K562 (cell line): ENCODE data around the gene CD47. TPM values are rescaled to one million over a fixed set of nuclear protein-coding genes. Genes with fewer than 3 reads are reported as not detected.

Experiments
- ATAC-seq: fragments of 200-7000 bp; cut with Tn5 transposase; 3 replicates; pipeline ENCODE4 v1.9.1; 2020; ENCODE audit warnings: moderate library complexity
- BruUV-seq: library from RNA; stranded (reverse); fragments of 400-500 nt; replicated peaks from 2 replicates; lab custom pipeline; 2021; lab: Mats Ljungman, UMichigan
- CTCF ChIA-PET: fragments of 300-600 bp; formaldehyde crosslinking; extraction: SDS; loops from one replicate; lab custom pipeline; 2021; ENCODE audit warnings: low intra/inter-chr PET ratio; lab: Yijun Ruan, JAX
- POLR2A ChIA-PET: fragments of 300-600, 350-650 bp; sonication (Branson Sonifier 250); formaldehyde crosslinking; extraction: SDS; loops from one replicate; lab custom pipeline; 2021; ENCODE audit warnings: antibody characterized with exemption, inconsistent platforms; lab: Yijun Ruan, JAX
- DNase-seq, 4 experiments: peaks; one replicate each; pipeline versions ENCODE4 v3.0.0 to v3.0.0-alpha.2; 2011 to 2018; ENCODE audit warnings: low spot score in 3 of 4, mixed read lengths in 3 of 4; ENCODE audit errors: extremely low read depth in 1 of 4
- FAIRE-seq: peaks from 2 replicates; lab custom pipeline; 2011; peaks lifted over from hg19 to GRCh38; lab: Jason Lieb, UNC
- H2AFZ ChIP-seq: 2 replicates; pipeline ENCODE4 v1.6.0; 2011; ENCODE audit warnings: low read depth, low read length, control low read depth, inconsistent platforms
- H3K27ac ChIP-seq: fragments of 200-600 bp; 3 replicates; pipeline ENCODE4 v1.8.0; 2011; ENCODE audit warnings: low read depth, mild to moderate bottlenecking, control low read depth, inconsistent platforms, low read length, moderate library complexity, mixed read lengths; ENCODE audit errors: extremely low read depth
- H3K27me3 ChIP-seq, 2 experiments: fragments of 300-600 bp in 1 of 2; 2 replicates in 1 of 2; 3 replicates in 1 of 2; pipeline versions ENCODE4 v1.6.0 to v1.8.0; 2011; ENCODE audit warnings: inconsistent platforms in 2 of 2, low read length in 2 of 2, mild to moderate bottlenecking in 1 of 2, mixed read lengths in 1 of 2, moderate library complexity in 1 of 2; ENCODE audit not compliant: control insufficient read depth in 2 of 2, insufficient read depth in 2 of 2
- H3K36me3 ChIP-seq: fragments of 300-600 bp; 3 replicates; pipeline ENCODE4 v1.8.0; 2011; ENCODE audit warnings: mild to moderate bottlenecking, low read length, inconsistent platforms; ENCODE audit not compliant: control insufficient read depth, insufficient read depth
- H3K4me1 ChIP-seq, 2 experiments: fragments of 200-600 bp in 1 of 2; replicated peaks in 1 of 2; 2 replicates in 1 of 2; 3 replicates in 1 of 2; pipeline versions ENCODE4 v1.5.1 to v1.8.0; 2011; ENCODE audit warnings: inconsistent platforms in 2 of 2, low read length in 2 of 2, mild to moderate bottlenecking in 1 of 2, mixed read lengths in 1 of 2, moderate library complexity in 1 of 2; ENCODE audit not compliant: control insufficient read depth in 2 of 2, insufficient read depth in 2 of 2
- H3K4me2 ChIP-seq: 2 replicates; pipeline ENCODE4 v1.6.1; 2011; ENCODE audit warnings: low read length, control low read depth, inconsistent platforms, mixed read lengths; ENCODE audit not compliant: insufficient read depth
- H3K4me3 ChIP-seq: fragments of 200-600 bp; sonication (generic), shearing (Covaris generic); 2 replicates; pipeline ENCODE4 v1.5.1; 2016; ENCODE audit warnings: control low read depth, inconsistent platforms
- H3K79me2 ChIP-seq: fragments of 200-600 bp; 3 replicates; pipeline ENCODE4 v1.8.0; 2011; ENCODE audit warnings: low read length, inconsistent platforms; ENCODE audit not compliant: control insufficient read depth, insufficient read depth
- H3K9ac ChIP-seq, 2 experiments: 2 replicates each; pipeline versions ENCODE4 v1.6.0 to v1.6.1; 2011; ENCODE audit warnings: low read depth in 2 of 2, low read length in 2 of 2, control low read depth in 1 of 2, inconsistent platforms in 1 of 2, mild to moderate bottlenecking in 1 of 2, mixed read lengths in 1 of 2; ENCODE audit not compliant: insufficient read depth in 1 of 2
- H3K9me1 ChIP-seq: one replicate; pipeline ENCODE4 v1.6.0; 2011; ENCODE audit warnings: inconsistent platforms, mild to moderate bottlenecking, low read length, moderate library complexity; ENCODE audit not compliant: control insufficient read depth, insufficient read depth
- H3K9me3 ChIP-seq: replicated peaks from 2 replicates; pipeline ENCODE4 v1.5.1; 2011; ENCODE audit warnings: low read depth, low read length, inconsistent platforms; ENCODE audit not compliant: control insufficient read depth, insufficient read depth
- H4K20me1 ChIP-seq: replicated peaks from 2 replicates; pipeline ENCODE4 v1.6.1; 2011; ENCODE audit warnings: low read length, inconsistent platforms, mixed read lengths; ENCODE audit not compliant: control insufficient read depth, insufficient read depth
- ARID2 ChIP-seq: fragments of 450-650 bp; IDR thresholded peaks from 2 replicates; pipeline ENCODE4 v1.6.1; 2017; ENCODE audit warnings: antibody characterized with exemption, mild to moderate bottlenecking
- CBX1 ChIP-seq: sonication (generic); IDR thresholded peaks from 2 replicates; pipeline ENCODE4 v1.6.1; 2016; ENCODE audit warnings: antibody characterized with exemption, low read depth, mild to moderate bottlenecking
- CBX3 ChIP-seq, 2 experiments: IDR thresholded peaks; 1 replicate in 1 of 2; 2 replicates in 1 of 2; pipeline ENCODE4 v1.6.1; 2012; ENCODE audit warnings: inconsistent platforms in 2 of 2, low read length in 2 of 2, borderline replicate concordance in 1 of 2, control low read depth in 1 of 2
- CCNT2 ChIP-seq: IDR thresholded peaks from 2 replicates; pipeline ENCODE4 v1.6.1; 2011; ENCODE audit warnings: borderline replicate concordance, low read depth, mild to moderate bottlenecking, moderate library complexity, mixed read lengths, low read length; ENCODE audit not compliant: insufficient read length; ENCODE audit errors: extremely low read depth
- CREM ChIP-seq: IDR thresholded peaks from 2 replicates; pipeline ENCODE4 v1.6.1; 2014; ENCODE audit warnings: antibody characterized with exemption, low read depth
- ELF1 ChIP-seq: fragments of 200-800 bp; sonication (Bioruptor generic); IDR thresholded peaks from 2 replicates; pipeline ENCODE4 v1.6.1; 2016; ENCODE audit warnings: missing genetic modification characterization, missing compliant biosample characterization
- ELF2 ChIP-seq: fragments of 250-450 bp; sonication (Bioruptor Pico); IDR thresholded peaks from 2 replicates; pipeline ENCODE4 v1.5.0; 2021; ENCODE audit warnings: mild to moderate bottlenecking
- ESRRA ChIP-seq: fragments of 450-650 bp; IDR thresholded peaks from 2 replicates; pipeline ENCODE4 v1.6.1; 2014; ENCODE audit warnings: low read depth, mild to moderate bottlenecking, moderate library complexity, borderline replicate concordance
- HDGF ChIP-seq: fragments of 450-650 bp; IDR thresholded peaks from 2 replicates; pipeline ENCODE4 v1.6.1; 2016
- HEY1 ChIP-seq: fragments of 250-450 bp; sonication (Bioruptor Pico); IDR thresholded peaks from 2 replicates; pipeline ENCODE4 v1.5.0; 2020; ENCODE audit warnings: mild to moderate bottlenecking, moderate library complexity, borderline replicate concordance
- HNRNPLL ChIP-seq: fragments of 200-400 bp; formaldehyde crosslinking; IDR thresholded peaks from 2 replicates; pipeline ENCODE4 v1.6.1; 2017; ENCODE audit warnings: low read length, low read depth, mild to moderate bottlenecking; ENCODE audit not compliant: poor library complexity, severe bottlenecking
- KLF16 ChIP-seq: IDR thresholded peaks from 2 replicates; pipeline ENCODE4 v1.6.1; 2016; ENCODE audit warnings: antibody characterized with exemption
- SAFB2 ChIP-seq: fragments of 200-400 bp; formaldehyde crosslinking; IDR thresholded peaks from 2 replicates; pipeline ENCODE4 v1.6.1; 2018; ENCODE audit warnings: borderline replicate concordance, low read length, low read depth, moderate library complexity; ENCODE audit not compliant: severe bottlenecking
- SRF ChIP-seq, 2 experiments: fragments of 250-450, 450-650 bp in 1 of 2; sonication (Bioruptor Pico) in 1 of 2; sonication (generic) in 1 of 2; formaldehyde crosslinking; IDR thresholded peaks; 2 replicates each; pipeline versions ENCODE4 v1.5.0 to v1.5.1; 2020 to 2022; ENCODE audit warnings: mild to moderate bottlenecking in 1 of 2, missing genetic modification reagents in 1 of 2
- ZBTB7A ChIP-seq: IDR thresholded peaks from 2 replicates; pipeline ENCODE4 v1.6.1; 2011; ENCODE audit warnings: low read depth, mild to moderate bottlenecking, low read length, moderate library complexity, borderline replicate concordance; ENCODE audit not compliant: control insufficient read depth
- ZNF445 ChIP-seq: fragments of 250-450 bp; sonication (Bioruptor Pico); IDR thresholded peaks from 2 replicates; pipeline ENCODE4 v1.4.0; 2020; ENCODE audit warnings: low read depth, mild to moderate bottlenecking, moderate library complexity
- WGBS: fragments of 100-300 bp; shearing (Covaris generic); methylation state at CpG from one replicate; pipeline ENCODE4 v1.1.6; 2016; ENCODE audit warnings: low coverage, mixed read lengths; ENCODE audit not compliant: insufficient coverage; ENCODE audit errors: missing lambda C conversion rate; 5-methylcytosine and 5-hydroxymethylcytosine counted together
- in situ Hi-C: fragments of 300-500 bp; cut with MboI; formaldehyde crosslinking; loops from 4 replicates; pipeline ENCODE4 v1.15.0; 2018; ENCODE audit warnings: inconsistent platforms, mixed read lengths
- intact Hi-C: fragments of 100-400 bp; cut with micrococcal nuclease; formaldehyde crosslinking; loops from 2 replicates; pipeline ENCODE4 v1.14.2; 2022
- polyA plus RNA-seq, 8 experiments: library from polyadenylated mRNA; depleted of rRNA in 4 of 8; stranded (reverse) in 5 of 8; unstranded in 3 of 8; fragments of >200 nt; fragmentation: Nextera tagmentation in 2 of 8; fragmentation: Illumina TruSeq in 1 of 8; extraction: Ambion mirVana in 2 of 8; extraction: Trizol in 1 of 8; gene quantifications; 2 replicates each; pipeline versions ENCODE4 v1.2.1 to v1.2.3, GENCODE V29; 2011 to 2014; ENCODE audit warnings: inconsistent platforms in 1 of 8, missing spikeins in 1 of 8
- total RNA-seq, 7 experiments: library from RNA; depleted of rRNA in 6 of 7; stranded (reverse); fragments of >200 nt in 6 of 7; fragmentation: Illumina TruSeq in 2 of 7; extraction: Trizol in 2 of 7; gene quantifications; 2 replicates each; pipeline versions ENCODE4 v1.2.1 to v1.2.3, GENCODE V29; 2011 to 2021; ENCODE audit warnings: low replicate concordance in 1 of 7
- TF ChIP-seq, protein P1 (sequence below): sonication (generic); formaldehyde crosslinking; IDR thresholded peaks from 2 replicates; pipeline ENCODE4 v1.5.0; 2020; ENCODE audit warnings: missing genetic modification reagents

The CD47 gene
- total and polyA plus RNA-seq, 9 of the 15 experiments (the other 6 are each of a cell fraction or from before 2014, with no cell fraction given), result 10.2 to 62.6 (median 36.3) TPM

- intact Hi-C loops (loop anchor here (5.0 kb wide), 1 partner anchor 34 kb away; no protein-coding TSS in a partner anchor), in situ Hi-C loops (no loop called here)
- H4K20me1 ChIP-seq, result no peaks in the 10 kb centered on the region
- 88% methylated on average over 2 of the region's 2 CpGs for WGBS
- TF ChIP-seq CCNT2 (no peak), ELF2 (no peak), ARID2 (no peak), CBX3 (IDR thresholded peaks at IDR 0.05; ENCODE audit: borderline replicate concordance in 1 of 2, low read length in 2 of 2) (no peak), ESRRA (no peak), HEY1 (no peak), ZNF445 (CRISPR knock-in tag) (no peak), HDGF (no peak), ZBTB7A (no peak), ELF1 (tag) (no peak), CBX1 (no peak), CREM (no peak), SRF (CRISPR knock-in tag; IDR thresholded peaks at IDR 0.05) (no peak), KLF16 (no peak), SAFB2 (no peak), HNRNPLL (no peak)
- TF ChIP-seq, protein P1, sequence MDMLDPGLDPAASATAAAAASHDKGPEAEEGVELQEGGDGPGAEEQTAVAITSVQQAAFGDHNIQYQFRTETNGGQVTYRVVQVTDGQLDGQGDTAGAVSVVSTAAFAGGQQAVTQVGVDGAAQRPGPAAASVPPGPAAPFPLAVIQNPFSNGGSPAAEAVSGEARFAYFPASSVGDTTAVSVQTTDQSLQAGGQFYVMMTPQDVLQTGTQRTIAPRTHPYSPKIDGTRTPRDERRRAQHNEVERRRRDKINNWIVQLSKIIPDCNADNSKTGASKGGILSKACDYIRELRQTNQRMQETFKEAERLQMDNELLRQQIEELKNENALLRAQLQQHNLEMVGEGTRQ (CRISPR knock-in tag), result no peak
- H3K27me3 ChIP-seq, result no peaks in the 10 kb centered on the region
- BruUV-seq, result no TSS peak
- no peak for ATAC-seq
- H3K79me2 ChIP-seq, result no peaks in the 10 kb centered on the region
- no peaks in the 10 kb centered on the region for H3K9me3 ChIP-seq
- H3K36me3 ChIP-seq, result no peaks in the 10 kb centered on the region
- FAIRE-seq, result no peak
- H3K9ac ChIP-seq, result no peak overlapping the region
- H3K9me1 ChIP-seq, result no peaks in the 10 kb centered on the region
- peaks cover 27 to 68% of the 10 kb centered on the region in 2 experiments for H3K4me1 ChIP-seq
- no peak overlapping the region for H3K27ac ChIP-seq
- no peak overlapping the region for H2AFZ ChIP-seq
- POLR2A ChIA-PET, result interaction anchor here (1.4 kb wide), 1 partner anchor 125 kb away, joined by 3 read pairs; no protein-coding TSS in a partner anchor
- no peak for DNase-seq
- H3K4me3 ChIP-seq, result no peak overlapping the region
- CTCF ChIA-PET, result no interaction called here
- no peak overlapping the region for H3K4me2 ChIP-seq
Measured at GRCh38 chr3:108098003-108098370, 7.2 kb upstream of the CD47 start.
